Stimulated activated naive CD8-positive, alpha-beta T cell treated with anti-CD3 and anti-CD28 coated beads, Interleukin-15, Interleukin-2, amounts not matched to agents 100 U/mL and 50 U/mL, for 24 hours (primary cell): Measurements from ENCODE around the gene ATP6V0C.

ENCODE experiments used
- ATAC-seq: fragments of 150-1000 bp; cut with Tn5 transposase; one replicate; pipeline ENCODE4 v1.10.0; 2021
- DNase-seq: peaks from one replicate; pipeline ENCODE4 v3.0.0; 2021

The ATP6V0C gene

GRCh38 chr16:2513405-2514332, at the start of gene ATP6V0C:
Gene ATP6V0C (plus strand): TSS chr16:2513952. CDS start chr16:2514104, 152 bp downstream.
- DNase-seq (peak; percentile 91), ATAC-seq (peak; percentile 81)

- no peak for ATAC-seq
- DNase-seq = no peak
Observed at GRCh38 chr16:2464333-2464732, 49.4 kb upstream of the ATP6V0C start.

DNA sequence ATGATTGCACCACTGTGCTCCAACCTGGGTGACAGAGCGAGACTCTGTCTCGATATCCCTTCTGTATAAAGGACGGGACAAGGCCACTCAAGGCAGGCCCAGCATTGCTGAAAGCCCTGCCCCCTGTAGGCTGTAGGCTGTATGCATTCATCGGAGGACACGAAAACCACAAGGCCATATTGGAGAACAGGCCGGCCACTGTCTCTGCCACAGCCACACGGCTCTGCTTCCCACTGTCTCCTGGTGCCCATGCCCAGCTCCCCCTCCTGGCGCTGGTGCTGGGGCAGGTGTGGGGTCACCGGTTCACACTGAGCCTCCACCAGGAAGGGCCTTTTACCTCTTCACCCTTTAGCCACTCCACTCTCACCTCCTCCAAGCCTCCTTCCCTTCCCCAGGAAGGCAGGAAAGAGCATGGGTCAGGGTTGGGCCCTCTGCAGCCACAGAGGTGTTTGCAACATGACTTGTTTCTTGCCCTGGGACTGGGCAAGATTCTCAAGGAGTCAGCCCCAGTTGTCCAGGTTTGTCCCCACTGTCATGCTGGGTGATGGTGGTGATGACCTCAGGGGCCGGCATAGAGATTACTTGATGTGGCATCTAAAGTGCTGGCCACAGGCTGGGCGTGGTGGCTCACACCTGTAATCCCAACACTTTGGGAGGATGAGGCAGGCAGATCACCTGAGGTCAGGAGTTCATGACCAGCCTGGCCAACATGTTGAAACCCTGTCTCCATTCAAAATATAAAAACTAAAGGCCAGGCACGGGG, 47.9 kb upstream of the ATP6V0C start:
- no peak for ATAC-seq
- no peak for DNase-seq

- ATAC-seq = peak; percentile 2
- DNase-seq = peak; percentile 30
Observed at GRCh38 chr16:2466667-2467527, 46.9 kb upstream of the ATP6V0C start.

DNA sequence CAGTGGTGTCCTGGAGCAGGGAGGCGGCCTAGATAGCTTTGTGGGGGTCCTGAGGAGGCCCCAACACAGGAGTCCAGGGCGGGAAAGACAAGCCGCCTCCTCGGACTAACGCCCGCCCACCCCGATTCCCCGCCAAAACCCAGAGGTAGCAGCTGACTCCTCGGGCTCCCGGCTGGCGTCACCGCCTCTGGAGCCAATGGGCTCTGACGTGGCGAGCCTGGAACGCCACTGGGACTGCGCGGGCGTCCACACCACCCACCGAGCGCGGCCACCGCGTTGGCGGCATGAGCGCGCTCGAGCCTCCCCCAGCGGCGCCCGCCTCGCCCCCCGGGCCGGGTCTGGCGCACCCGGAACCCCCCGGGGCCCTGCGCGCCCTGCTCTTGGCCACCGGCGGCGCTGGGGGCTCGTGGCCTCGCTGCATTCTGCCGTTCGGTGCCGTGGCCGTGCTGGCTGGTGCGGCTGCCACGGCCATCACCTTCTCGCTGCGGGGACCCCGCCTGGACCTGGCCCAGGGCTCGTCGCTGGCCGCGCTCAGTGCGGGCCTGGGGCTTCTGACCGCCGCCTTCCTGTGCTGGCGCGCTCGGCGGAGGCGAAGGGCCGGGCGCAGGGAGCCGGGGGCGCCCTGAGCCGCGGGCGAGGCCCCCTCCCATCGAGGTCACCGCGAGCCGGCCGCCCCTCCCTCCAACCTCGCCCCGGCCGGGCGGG, 46.1 kb upstream of the ATP6V0C start:
- DNase-seq (peak; percentile 48), ATAC-seq (peak; percentile 17)

GRCh38 chr16:2468233-2468724, 45.5 kb upstream of the ATP6V0C start:
- ATAC-seq = no peak
- peak; percentile 40 for DNase-seq

DNA sequence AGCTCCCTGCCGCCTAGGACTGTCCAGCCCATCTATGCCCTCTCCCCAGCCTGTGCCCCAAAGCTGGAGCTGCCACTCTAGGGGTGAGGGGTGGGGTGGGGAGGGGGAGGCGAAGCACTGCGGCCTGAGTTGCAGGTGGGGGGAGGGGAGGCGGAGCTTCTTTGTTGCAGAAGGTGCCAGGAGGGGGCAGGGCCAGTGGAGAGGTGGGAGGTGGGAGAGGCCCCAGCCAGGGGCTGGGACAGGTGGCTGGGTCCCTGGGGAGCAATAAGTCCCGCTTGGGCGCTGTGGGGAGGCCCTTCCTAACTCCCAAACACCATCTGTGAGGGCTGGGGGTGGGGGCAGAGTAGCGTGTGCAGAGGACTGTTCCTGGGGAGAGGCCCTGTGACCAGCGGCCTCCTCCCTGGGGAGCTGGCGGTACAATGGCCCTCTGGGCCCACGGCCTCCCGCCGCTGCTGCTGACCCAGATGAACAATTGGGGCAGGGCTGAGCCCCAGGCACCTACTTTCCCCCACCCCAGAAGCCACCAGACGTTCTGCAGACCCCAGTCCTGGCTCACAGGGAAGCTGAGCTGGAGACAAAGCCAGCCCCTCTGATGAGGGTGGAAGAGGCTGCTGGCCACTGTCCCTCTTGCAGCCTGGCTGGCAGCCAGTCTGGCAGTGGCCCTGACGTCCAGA, 44.9 kb upstream of the ATP6V0C start:
- DNase-seq = peak; percentile 31
- ATAC-seq = no peak

DNA sequence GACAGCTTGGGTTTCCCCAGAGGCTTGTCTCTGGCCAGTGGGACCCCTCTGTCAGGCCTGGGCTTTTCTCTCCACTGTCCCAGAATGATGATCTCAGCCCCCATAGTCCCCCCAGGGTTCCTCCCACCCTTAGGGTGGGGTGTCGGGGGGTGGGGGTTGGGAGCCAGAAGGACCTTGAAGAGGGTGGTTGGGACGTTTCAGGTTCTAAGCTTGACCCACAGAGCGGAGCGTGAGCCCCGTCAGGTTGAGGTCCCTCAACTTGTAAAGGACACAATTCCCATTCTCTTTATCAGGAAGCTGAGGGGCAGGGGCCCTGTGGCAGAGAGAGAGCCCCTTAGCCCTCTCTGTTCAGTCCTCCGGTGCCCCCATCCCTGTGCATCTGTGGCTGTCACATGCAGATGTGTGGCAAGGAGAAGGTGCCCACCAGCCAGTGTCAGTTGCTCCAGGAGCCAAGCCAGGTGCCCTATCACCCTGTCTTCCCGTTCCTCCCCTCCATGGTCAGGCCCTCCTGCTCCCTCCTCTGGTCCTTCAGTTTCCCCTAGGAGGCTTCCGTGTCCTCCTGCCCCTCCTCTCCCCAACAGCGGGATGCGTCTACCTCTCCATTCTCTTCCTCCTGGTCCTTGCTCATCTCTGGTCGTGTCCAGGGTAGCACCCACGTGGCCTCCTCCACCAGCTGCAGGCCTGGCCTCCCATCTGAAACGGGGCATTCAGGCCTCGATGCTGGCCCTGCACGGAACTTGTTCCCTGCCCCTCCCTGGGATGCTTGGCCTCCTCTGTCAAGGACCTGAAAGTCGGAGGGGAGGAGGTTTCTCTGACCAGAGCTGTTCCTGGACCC, 44.1 kb upstream of the ATP6V0C start:
- ATAC-seq = no peak
- no peak for DNase-seq

- ATAC-seq (no peak), DNase-seq (no peak)
Observed at GRCh38 chr16:2470234-2470601, 43.5 kb upstream of the ATP6V0C start.

DNA sequence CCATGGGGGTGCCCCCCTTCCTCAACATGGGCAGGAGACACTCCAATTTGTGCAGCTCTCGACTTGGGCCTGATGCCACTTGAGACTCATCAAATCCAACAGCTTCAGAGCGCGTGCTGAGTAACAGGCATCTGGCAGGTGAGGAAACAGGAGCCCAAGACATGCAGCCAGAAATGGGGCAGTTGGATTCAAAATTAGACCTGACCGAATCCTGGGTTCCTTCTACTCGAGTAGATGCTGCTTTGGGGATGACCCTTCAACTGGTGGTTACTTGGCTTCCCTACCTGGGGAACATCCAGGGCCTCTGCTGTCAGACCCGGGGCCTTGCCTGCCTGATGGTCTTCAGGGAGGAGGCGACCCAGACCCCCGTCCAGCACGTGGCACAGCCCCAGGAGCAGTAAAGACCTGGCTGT, 43.1 kb upstream of the ATP6V0C start:
- ATAC-seq (no peak), DNase-seq (no peak)

- ATAC-seq (no peak), DNase-seq (peak; percentile 32)
Observed at GRCh38 chr16:2471016-2471652, 42.6 kb upstream of the ATP6V0C start, which contains the start of gene NTN3. Gene NTN3 (plus strand): TSS chr16:2471297. CDS start chr16:2471702, 405 bp downstream.

- DNase-seq = no peak
- ATAC-seq = no peak
Observed at GRCh38 chr16:2471653-2472487, 41.9 kb upstream of the ATP6V0C start.

DNA sequence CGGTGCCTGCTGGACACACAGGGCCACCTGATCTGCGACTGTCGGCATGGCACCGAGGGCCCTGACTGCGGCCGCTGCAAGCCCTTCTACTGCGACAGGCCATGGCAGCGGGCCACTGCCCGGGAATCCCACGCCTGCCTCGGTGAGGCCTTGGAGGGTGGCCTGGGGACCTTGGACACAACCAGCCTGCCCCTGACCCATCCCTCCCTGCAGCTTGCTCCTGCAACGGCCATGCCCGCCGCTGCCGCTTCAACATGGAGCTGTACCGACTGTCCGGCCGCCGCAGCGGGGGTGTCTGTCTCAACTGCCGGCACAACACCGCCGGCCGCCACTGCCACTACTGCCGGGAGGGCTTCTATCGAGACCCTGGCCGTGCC, 41.3 kb upstream of the ATP6V0C start:
- no peak for ATAC-seq
- DNase-seq = no peak

GRCh38 chr16:2472885-2473445, 40.8 kb upstream of the ATP6V0C start:
- DNase-seq (no peak), ATAC-seq (no peak)

GRCh38 chr16:2473446-2473926, 40.3 kb upstream of the ATP6V0C start:
- DNase-seq (peak; percentile 45), ATAC-seq (no peak)

DNA sequence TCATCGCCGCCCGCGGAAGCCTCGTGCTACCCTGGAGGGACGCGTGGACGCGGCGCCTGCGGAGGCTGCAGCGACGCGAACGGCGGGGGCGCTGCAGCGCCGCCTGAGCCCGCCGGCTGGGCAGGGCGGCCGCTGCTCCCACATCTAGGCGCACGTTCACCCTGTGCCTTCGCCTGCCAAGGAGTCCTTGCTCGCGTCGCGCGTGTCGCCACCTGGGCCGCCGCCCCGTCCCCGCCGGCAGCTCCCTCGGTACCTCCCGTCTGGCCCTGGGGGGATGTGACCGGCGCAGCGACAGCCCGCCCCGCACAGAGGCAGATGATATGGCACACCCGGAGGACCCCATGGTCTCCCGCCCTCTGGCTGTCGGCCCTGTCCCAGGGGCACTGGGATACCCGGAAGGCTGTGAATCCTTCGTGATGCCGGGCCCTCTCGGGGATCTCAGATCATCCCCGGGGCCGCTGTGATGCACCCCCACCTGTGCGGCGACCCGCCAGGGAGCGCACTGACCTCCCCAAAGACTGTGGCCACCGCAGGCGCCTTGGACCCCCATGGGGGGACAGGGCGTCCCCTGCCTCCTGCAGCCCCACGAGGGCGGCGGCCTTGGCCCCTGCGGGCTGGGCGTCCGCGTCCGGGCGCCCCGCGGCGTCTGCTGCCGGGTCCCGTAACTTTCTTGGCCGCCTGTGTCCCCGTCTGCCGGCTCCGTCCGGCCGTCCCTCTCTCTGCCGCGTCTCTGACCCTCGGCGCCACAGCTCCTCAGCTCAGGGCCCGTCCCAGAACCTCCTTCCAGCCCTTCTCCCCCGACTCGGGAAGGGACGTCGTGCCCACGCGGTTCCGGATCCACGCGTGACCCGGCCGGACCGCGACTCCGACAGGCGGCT, 39.5 kb upstream of the ATP6V0C start:
- peak; percentile 66 for DNase-seq
- peak; percentile 52 for ATAC-seq

GRCh38 chr16:2474877-2475412, 38.8 kb upstream of the ATP6V0C start, which contains the start of gene TBC1D24:
Gene TBC1D24 (plus strand): TSS chr16:2475127. CDS start chr16:2496149, 21,022 bp downstream.
- peak; percentile 92 for DNase-seq

More at GRCh38 chr16:2474877-2475412, 38.8 kb upstream of the ATP6V0C start, which contains the start of gene TBC1D24:
- ATAC-seq = peak; percentile 66
